Measurements from ENCODE around the gene SYT8.

DNA sequence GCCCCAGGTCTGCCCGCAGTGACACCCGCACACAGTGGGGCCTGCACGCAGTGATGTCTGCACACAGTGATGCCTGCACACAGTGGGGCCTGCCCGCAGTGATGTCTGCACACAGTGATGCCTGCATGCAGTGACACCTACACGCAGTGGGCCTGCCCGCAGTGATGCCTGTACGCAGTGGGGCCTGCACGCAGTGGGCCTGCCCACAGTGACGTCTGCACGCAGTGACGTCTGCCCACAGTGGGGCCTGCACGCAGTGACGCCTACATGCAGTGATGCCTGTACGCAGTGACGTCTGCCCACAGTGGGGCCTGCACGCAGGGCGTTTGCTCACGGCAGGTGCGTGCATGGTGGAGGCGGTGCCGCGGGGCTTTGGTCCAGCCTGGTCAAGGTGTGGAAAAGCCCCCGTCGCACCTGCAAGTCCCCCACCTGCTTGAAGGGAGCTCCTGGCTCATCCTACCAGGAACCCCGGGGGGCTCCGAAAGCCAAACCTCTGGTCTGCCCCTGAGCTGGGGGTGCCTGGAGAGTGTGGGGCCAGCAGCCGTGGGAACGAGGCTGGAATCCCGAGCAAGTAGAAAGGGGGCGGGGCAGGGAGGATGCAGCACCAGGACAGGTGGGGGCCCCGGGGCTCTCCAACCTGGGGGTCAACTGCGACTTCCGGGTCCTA, 8.9 kb upstream of the SYT8 start:
- TF ChIP-seq, protein P1, sequence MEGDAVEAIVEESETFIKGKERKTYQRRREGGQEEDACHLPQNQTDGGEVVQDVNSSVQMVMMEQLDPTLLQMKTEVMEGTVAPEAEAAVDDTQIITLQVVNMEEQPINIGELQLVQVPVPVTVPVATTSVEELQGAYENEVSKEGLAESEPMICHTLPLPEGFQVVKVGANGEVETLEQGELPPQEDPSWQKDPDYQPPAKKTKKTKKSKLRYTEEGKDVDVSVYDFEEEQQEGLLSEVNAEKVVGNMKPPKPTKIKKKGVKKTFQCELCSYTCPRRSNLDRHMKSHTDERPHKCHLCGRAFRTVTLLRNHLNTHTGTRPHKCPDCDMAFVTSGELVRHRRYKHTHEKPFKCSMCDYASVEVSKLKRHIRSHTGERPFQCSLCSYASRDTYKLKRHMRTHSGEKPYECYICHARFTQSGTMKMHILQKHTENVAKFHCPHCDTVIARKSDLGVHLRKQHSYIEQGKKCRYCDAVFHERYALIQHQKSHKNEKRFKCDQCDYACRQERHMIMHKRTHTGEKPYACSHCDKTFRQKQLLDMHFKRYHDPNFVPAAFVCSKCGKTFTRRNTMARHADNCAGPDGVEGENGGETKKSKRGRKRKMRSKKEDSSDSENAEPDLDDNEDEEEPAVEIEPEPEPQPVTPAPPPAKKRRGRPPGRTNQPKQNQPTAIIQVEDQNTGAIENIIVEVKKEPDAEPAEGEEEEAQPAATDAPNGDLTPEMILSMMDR (IDR thresholded peaks at IDR 0.05): no peak
- TF ChIP-seq POLR2AphosphoS5 (IDR thresholded peaks at IDR 0.05): no peak
- no peak for TF ChIP-seq EP300 (IDR thresholded peaks at IDR 0.05)
- no peak for TF ChIP-seq POLR2A (IDR thresholded peaks at IDR 0.05; ENCODE audit: low read depth)
